C4-2B (cell line): ENCODE data around the gene QRFP.

Experiments
- H3K27ac ChIP-seq: fragments of 450-650 bp; 2 replicates; pipeline ENCODE4 v1.5.1; 2017
- ZFX ChIP-seq: fragments of 450-650 bp; IDR thresholded peaks from 2 replicates; pipeline ENCODE4 v1.6.1; 2017
- TF ChIP-seq, protein P1 (sequence below): fragments of 450-650 bp; conservative IDR thresholded peaks from 2 replicates; pipeline ENCODE4 v1.5.1; 2017; ENCODE audit warnings: mild to moderate bottlenecking

QRFP gene

DNA sequence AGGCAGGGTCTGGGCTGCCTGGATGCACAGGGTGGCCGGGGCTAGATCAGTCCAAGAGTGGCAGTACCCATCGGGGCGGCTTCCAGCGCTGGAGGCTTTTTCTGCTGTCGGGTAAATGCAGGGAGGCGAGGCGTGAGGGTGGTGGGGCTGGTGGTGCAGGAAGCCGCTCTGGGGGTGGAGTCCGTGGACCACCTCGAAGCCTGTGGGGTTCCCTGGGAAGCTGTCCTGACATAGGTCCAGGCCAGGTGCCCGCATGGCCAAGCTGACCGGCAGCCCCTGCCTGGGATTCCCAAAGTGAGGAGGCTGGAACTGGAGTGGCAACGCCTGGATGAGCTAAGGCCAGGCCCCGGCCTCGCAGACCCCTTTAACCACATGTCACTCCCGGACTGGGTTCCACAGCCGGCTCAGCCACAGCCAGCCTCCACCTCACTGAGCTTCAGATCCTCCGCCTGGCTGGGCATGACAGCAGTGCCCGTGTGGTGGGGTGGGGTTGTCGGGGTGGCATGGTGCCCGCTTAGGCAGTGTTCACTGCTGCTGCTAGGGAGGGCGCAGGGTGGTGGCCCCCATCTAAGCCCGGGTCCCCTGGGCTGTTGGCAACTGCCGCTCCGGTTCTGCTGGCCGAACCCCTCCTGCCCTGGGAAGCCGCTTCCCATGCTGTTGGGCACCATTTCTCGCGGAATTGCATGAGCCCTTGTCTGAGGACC, 1.4 kb upstream of the QRFP start:
- no peak for TF ChIP-seq ZFX
- TF ChIP-seq, protein P1, sequence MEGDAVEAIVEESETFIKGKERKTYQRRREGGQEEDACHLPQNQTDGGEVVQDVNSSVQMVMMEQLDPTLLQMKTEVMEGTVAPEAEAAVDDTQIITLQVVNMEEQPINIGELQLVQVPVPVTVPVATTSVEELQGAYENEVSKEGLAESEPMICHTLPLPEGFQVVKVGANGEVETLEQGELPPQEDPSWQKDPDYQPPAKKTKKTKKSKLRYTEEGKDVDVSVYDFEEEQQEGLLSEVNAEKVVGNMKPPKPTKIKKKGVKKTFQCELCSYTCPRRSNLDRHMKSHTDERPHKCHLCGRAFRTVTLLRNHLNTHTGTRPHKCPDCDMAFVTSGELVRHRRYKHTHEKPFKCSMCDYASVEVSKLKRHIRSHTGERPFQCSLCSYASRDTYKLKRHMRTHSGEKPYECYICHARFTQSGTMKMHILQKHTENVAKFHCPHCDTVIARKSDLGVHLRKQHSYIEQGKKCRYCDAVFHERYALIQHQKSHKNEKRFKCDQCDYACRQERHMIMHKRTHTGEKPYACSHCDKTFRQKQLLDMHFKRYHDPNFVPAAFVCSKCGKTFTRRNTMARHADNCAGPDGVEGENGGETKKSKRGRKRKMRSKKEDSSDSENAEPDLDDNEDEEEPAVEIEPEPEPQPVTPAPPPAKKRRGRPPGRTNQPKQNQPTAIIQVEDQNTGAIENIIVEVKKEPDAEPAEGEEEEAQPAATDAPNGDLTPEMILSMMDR = no peak
- H3K27ac ChIP-seq = no peak overlapping the region

DNA sequence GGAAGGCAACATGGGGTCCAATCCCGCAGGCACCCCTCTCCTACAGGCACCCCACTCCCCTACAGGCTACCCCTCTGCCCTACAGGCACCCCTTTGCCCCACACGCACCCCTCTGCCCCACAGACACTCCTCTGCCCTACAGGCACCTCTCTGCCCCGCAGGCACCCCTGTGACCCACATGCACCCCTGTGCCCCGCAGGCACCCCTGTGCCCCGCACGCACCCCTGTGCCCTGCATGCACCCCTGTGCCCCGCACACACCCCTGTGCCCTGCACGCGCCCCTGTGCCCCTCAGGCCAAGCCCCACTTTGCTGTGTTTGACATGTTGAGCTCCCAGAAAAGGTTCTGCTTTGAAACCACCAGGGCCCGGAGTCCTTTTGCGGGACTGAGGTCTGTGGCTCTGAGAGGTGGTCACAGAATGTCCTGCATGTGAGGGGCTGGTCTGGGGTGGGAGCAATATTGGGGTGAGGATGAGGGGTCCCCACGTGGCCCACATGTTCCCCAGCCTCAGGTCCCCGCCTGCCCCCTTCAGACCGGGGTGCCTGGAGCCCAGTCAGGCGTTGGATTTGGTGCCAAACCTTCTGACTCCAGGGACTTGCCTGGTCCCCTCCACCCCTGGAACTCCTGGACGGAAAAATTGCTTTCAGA, 616 bp upstream of the QRFP start:
- no peak overlapping the region for H3K27ac ChIP-seq
- no peak for TF ChIP-seq ZFX
- TF ChIP-seq, protein P1 = no peak

DNA sequence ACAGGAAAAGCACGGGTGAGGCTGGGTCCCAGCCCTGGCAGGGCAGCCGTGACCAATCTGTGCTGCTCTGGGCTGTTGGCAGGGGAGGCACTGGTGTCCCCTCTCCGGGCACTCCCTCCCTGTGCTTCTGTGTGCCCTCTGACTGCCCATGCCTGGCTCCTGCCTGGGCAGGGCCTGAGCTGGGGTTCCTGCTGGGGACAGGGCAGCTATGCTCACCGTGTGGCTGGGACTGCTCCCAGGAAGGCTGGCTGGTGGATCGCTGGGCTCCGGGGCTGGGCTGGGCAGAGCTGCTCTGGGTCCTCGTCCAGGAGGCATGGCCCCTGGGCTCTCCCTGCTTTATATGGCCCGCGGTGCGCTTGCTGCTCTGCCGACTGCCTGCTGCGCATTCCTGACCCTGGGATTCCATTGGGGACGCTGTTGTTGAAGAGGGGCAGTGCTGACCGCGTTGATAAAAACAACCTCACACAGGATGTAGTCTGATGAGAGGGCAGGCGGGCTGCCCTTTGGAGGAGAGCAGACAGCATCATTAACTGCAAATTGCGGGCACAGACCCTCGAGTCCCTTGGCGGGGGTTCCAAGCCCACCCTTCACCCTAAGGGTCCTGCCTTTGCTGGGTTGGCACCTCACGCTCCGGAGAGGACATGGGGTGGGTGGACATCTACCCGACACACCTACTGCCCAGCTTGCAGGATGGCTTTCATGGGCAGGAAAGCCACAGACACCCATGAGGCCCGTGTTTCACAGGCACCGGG, 955 bp downstream of the QRFP start:
- TF ChIP-seq, protein P1 = no peak
- TF ChIP-seq ZFX = no peak
- H3K27ac ChIP-seq = no peak overlapping the region; the same call in 1 of the 2 replicates

DNA sequence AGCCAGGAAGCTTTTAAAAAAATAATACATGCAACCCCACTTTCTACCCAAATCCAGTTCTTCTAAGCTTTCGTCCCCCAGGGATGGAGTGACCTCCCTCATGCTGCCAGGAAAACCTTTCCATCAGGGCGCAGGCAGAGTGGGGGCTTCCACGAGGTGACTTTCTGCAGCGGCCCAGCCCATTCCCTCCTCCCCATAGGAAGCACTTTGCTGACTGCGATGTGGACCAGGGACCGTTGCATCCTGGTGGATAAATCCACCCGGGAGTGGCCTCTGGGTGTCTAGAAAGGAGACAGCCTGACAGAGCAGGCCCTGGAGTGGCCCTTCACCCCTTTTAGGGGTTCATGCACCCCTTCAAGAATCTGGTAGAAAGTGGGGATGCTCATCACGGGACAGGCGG, 1.6 kb downstream of the QRFP start:
- no peak for TF ChIP-seq ZFX
- TF ChIP-seq, protein P1 = no peak
- H3K27ac ChIP-seq = peak overlapping the region; percentile 70; the same call in 1 of the 2 replicates

DNA sequence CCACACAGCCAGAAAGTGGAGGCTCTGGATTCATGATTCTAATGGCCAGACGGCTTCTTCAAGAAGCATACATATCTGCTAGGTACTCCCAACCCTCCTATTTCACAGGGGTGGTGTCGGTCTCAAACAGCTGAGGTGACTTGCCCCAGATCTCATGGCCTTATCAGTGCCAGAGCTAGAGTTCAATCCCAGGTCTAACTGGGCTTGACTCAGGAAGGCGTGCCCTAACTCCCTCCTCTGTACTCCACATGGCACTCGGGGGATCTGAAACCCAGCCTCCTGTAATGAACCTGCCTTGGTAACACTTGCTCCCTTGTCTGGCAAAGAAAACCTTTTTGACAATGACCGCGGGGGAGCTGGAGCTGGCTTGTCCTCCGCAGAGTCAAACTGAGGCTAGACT, 2.1 kb downstream of the QRFP start:
- TF ChIP-seq, protein P1 = no peak
- peak overlapping the region; percentile 70 for H3K27ac ChIP-seq

DNA sequence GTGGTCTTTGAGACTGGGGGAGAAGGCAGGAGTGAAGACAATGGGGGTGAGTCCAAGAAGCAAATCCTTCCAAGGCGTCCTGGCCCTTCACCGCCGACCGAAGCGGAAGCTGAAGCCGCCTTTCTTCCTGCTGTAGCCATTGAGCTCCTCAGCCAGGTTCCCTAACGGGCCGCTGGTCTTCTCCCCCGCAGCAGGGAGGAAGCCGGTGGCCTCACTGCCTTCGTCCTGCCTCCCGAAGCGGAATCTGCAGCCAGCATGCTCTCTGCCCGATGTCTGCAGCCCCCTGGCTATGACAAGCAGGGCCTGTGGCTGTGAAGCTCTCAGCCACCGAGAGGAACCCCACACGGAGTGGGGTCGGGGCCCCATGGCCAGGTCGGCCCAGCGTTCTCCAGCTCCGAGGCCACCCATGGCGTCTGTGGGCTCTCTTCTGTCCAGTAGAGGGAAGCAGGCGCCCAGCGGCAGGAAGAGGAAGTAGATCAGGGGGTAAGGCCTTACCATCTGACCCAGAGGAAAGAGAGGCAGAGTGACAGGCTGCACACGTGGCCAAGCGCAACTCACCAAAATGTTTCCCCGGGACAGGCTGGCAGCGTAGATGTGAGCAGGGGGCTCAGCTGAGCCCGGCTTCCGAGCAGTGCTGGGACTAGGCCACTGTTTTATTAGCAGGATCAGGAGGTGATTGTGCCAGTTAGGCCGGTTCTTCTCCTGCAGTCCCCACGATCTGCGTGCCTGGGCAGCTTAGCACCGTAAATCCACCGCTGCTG, 3.1 kb downstream of the QRFP start:
- H3K27ac ChIP-seq = peak overlapping the region; percentile 70
- TF ChIP-seq ZFX = peak; percentile 61; the same call in 1 of the 2 replicates
- TF ChIP-seq, protein P1 = no peak; the same call in 1 of the 2 replicates
